HepG2 (cell line): ENCODE data around the gene IGIP. TPM values are rescaled to one million over a fixed set of nuclear protein-coding genes. Genes with fewer than 3 reads are reported as not detected.

Source experiments
- ATAC-seq: fragments of 200-7000 bp; cut with Tn5 transposase; 3 replicates; pipeline ENCODE4 v1.9.1; 2020; ENCODE audit warnings: mild to moderate bottlenecking, moderate library complexity
- BruUV-seq: library from RNA; stranded (reverse); fragments of 400-500 nt; replicated peaks from 2 replicates; lab custom pipeline; 2021; lab: Mats Ljungman, UMichigan
- CTCF ChIA-PET: fragments of 300-600 bp; formaldehyde crosslinking; extraction: SDS; loops from one replicate; lab custom pipeline; 2021; ENCODE audit warnings: low total read pairs, inconsistent platforms, low intra/inter-chr PET ratio; lab: Yijun Ruan, JAX
- POLR2A ChIA-PET: fragments of 350-600 bp; sonication (Branson Sonifier 250); formaldehyde crosslinking; loops from one replicate; lab custom pipeline; 2020; ENCODE audit warnings: antibody characterized with exemption, inconsistent platforms; lab: Yijun Ruan, JAX
- DNase-seq: peaks from one replicate; pipeline ENCODE4 v3.0.0-alpha.2; 2015; ENCODE audit warnings: low spot score
- FAIRE-seq: peaks from 3 replicates; lab custom pipeline; 2011; peaks lifted over from hg19 to GRCh38; lab: Jason Lieb, UNC
- H2AFZ ChIP-seq: one replicate; pipeline ENCODE4 v1.6.1; 2011; ENCODE audit warnings: low read length, inconsistent platforms
- H3K27ac ChIP-seq: fragments of 300-600 bp; 3 replicates; pipeline ENCODE4 v1.8.0; 2011; ENCODE audit warnings: mixed run types, mild to moderate bottlenecking, mixed read lengths, low read length, inconsistent platforms; ENCODE audit not compliant: insufficient read depth; ENCODE audit errors: extremely low read length
- H3K27me3 ChIP-seq, 2 experiments: fragments of 200-600 bp in 1 of 2; 2 replicates in 1 of 2; 3 replicates in 1 of 2; pipeline versions ENCODE4 v1.6.0 to v1.8.0; 2011; ENCODE audit warnings: low read length in 2 of 2, mild to moderate bottlenecking in 2 of 2, moderate library complexity in 2 of 2, inconsistent platforms in 1 of 2; ENCODE audit not compliant: insufficient read depth in 2 of 2, control insufficient read depth in 1 of 2
- H3K36me3 ChIP-seq, 2 experiments: fragments of 200-600 bp in 1 of 2; replicated peaks in 1 of 2; 2 replicates in 1 of 2; 3 replicates in 1 of 2; pipeline versions ENCODE4 v1.5.1 to v1.8.0; 2011; ENCODE audit warnings: low read length in 2 of 2, inconsistent platforms in 1 of 2; ENCODE audit not compliant: insufficient read depth in 2 of 2, control insufficient read depth in 1 of 2
- H3K4me1 ChIP-seq: 2 replicates; pipeline ENCODE4 v1.5.1; 2012; ENCODE audit warnings: low read length, inconsistent platforms; ENCODE audit not compliant: insufficient read depth
- H3K4me2 ChIP-seq: 2 replicates; pipeline ENCODE4 v1.6.0; 2011; ENCODE audit warnings: low read depth, low read length, inconsistent platforms
- H3K4me3 ChIP-seq, 3 experiments: fragments of 200-600 bp in 1 of 3; sonication (generic), shearing (Covaris generic) in 1 of 3; replicated peaks in 1 of 3; 2 replicates each; pipeline ENCODE4 v1.5.1; 2011 to 2016; ENCODE audit warnings: low read length in 3 of 3, inconsistent platforms in 2 of 3, low read depth in 2 of 3, mild to moderate bottlenecking in 2 of 3, control low read depth in 1 of 3, mixed read lengths in 1 of 3; ENCODE audit not compliant: insufficient read depth in 1 of 3
- H3K79me2 ChIP-seq: one replicate; pipeline ENCODE4 v1.6.1; 2011; ENCODE audit warnings: low read length, inconsistent platforms; ENCODE audit not compliant: insufficient read depth
- H3K9ac ChIP-seq: 2 replicates; pipeline ENCODE4 v1.6.0; 2011; ENCODE audit warnings: mild to moderate bottlenecking, low read depth, low read length, inconsistent platforms; ENCODE audit not compliant: insufficient read depth
- H3K9me3 ChIP-seq: 2 replicates; pipeline ENCODE4 v1.5.1; 2012; ENCODE audit warnings: mild to moderate bottlenecking, low read length
- H4K20me1 ChIP-seq: 2 replicates; pipeline ENCODE4 v1.6.0; 2011; ENCODE audit warnings: inconsistent platforms, mild to moderate bottlenecking, low read length, moderate library complexity; ENCODE audit not compliant: insufficient read depth
- ESRRA ChIP-seq: sonication (generic); formaldehyde crosslinking; IDR thresholded peaks from 2 replicates; pipeline ENCODE4 v1.5.1; 2020; ENCODE audit warnings: mild to moderate bottlenecking, low read depth, missing genetic modification reagents
- GATAD1 ChIP-seq: IDR thresholded peaks from 2 replicates; pipeline ENCODE4 v1.6.1; 2016; ENCODE audit warnings: missing genetic modification reagents, missing compliant biosample characterization
- HIVEP1 ChIP-seq: sonication (generic); formaldehyde crosslinking; IDR thresholded peaks from 2 replicates; pipeline ENCODE4 v1.4.0; 2020; ENCODE audit warnings: mild to moderate bottlenecking, missing genetic modification reagents
- HNF4G ChIP-seq, 2 experiments: sonication (generic) in 1 of 2; formaldehyde crosslinking in 1 of 2; IDR thresholded peaks; 2 replicates each; pipeline versions ENCODE4 v1.4.0 to v1.6.1; 2011 to 2020; ENCODE audit warnings: borderline replicate concordance in 2 of 2, low read depth in 2 of 2, mild to moderate bottlenecking in 2 of 2, low read length in 1 of 2, missing genetic modification reagents in 1 of 2, moderate library complexity in 1 of 2
- JDP2 ChIP-seq: sonication (generic); formaldehyde crosslinking; IDR thresholded peaks from 2 replicates; pipeline ENCODE4 v1.8.1; 2022; ENCODE audit warnings: missing genetic modification reagents, borderline replicate concordance
- MED13 ChIP-seq: sonication (generic); formaldehyde crosslinking; IDR thresholded peaks from 2 replicates; pipeline ENCODE4 v1.5.0; 2020; ENCODE audit warnings: missing genetic modification reagents
- NRL ChIP-seq: sonication (generic); formaldehyde crosslinking; IDR thresholded peaks from 2 replicates; pipeline ENCODE4 v1.5.0; 2020; ENCODE audit warnings: missing genetic modification reagents, mild to moderate bottlenecking, moderate library complexity, borderline replicate concordance
- SMAD1 ChIP-seq: sonication (generic); formaldehyde crosslinking; IDR thresholded peaks from 2 replicates; pipeline ENCODE4 v1.4.0; 2020; ENCODE audit warnings: missing genetic modification reagents, low read depth, mild to moderate bottlenecking, borderline replicate concordance
- ZFP90 ChIP-seq: sonication (generic); formaldehyde crosslinking; IDR thresholded peaks from 2 replicates; pipeline ENCODE4 v1.8.0; 2022; ENCODE audit warnings: missing genetic modification reagents, mild to moderate bottlenecking, inconsistent platforms, borderline replicate concordance
- ZNF275 ChIP-seq: sonication (generic); formaldehyde crosslinking; IDR thresholded peaks from 2 replicates; pipeline ENCODE4 v1.8.0; 2022; ENCODE audit warnings: missing genetic modification reagents, mild to moderate bottlenecking, inconsistent platforms, borderline replicate concordance
- ZNF350 ChIP-seq: sonication (generic); formaldehyde crosslinking; IDR thresholded peaks from 2 replicates; pipeline ENCODE4 v1.4.0; 2020; ENCODE audit warnings: mild to moderate bottlenecking, low read depth, missing genetic modification reagents, borderline replicate concordance
- ZNF547 ChIP-seq: sonication (generic); formaldehyde crosslinking; IDR thresholded peaks from 2 replicates; pipeline ENCODE4 v1.5.1; 2020; ENCODE audit warnings: mild to moderate bottlenecking, missing genetic modification reagents
- ZNF557 ChIP-seq: sonication (generic); formaldehyde crosslinking; IDR thresholded peaks from 2 replicates; pipeline ENCODE4 v1.4.0; 2020; ENCODE audit warnings: missing genetic modification reagents
- ZNF737 ChIP-seq: sonication (generic); formaldehyde crosslinking; IDR thresholded peaks from 2 replicates; pipeline ENCODE4 v1.5.0; 2020; ENCODE audit warnings: missing genetic modification reagents, mild to moderate bottlenecking, borderline replicate concordance
- ZNF761 ChIP-seq: sonication (generic); formaldehyde crosslinking; conservative IDR thresholded peaks from 2 replicates; pipeline ENCODE4 v1.4.0; 2020; ENCODE audit warnings: mild to moderate bottlenecking, missing genetic modification reagents
- WGBS: methylation state at CpG from one replicate; pipeline ENCODE4 v1.1.6; 2017; ENCODE audit warnings: low lambda C conversion rate; 5-methylcytosine and 5-hydroxymethylcytosine counted together
- in situ Hi-C: cut with HindIII; loops from 2 replicates; pipeline ENCODE4 v1.10.0; 2017; ENCODE audit warnings: low pct_unique_long_range_greater_than_20kb; ENCODE audit not compliant: extremely low pct_ligation_motif_present
- intact Hi-C: fragments of 100-400 bp; cut with micrococcal nuclease; formaldehyde crosslinking; loops from one replicate; pipeline ENCODE4 v1.10.0; 2022; ENCODE audit not compliant: unreplicated experiment
- polyA plus RNA-seq, 8 experiments: library from polyadenylated mRNA; depleted of rRNA in 3 of 8; stranded (reverse) in 7 of 8; unstranded in 1 of 8; fragments of >200 nt; fragmentation: Illumina TruSeq in 4 of 8; extraction: Trizol in 4 of 8; gene quantifications; 2 replicates each; pipeline versions ENCODE4 v1.2.1 to v1.2.3, GENCODE V29; 2011 to 2016; ENCODE audit warnings: low read depth in 4 of 8, missing spikeins in 1 of 8, mixed read lengths in 1 of 8; ENCODE audit not compliant: insufficient read depth in 1 of 8
- total RNA-seq, 5 experiments: library from RNA; depleted of rRNA; stranded (reverse); fragments of >200 nt; fragmentation: Illumina TruSeq; extraction: Trizol; gene quantifications; 2 replicates each; pipeline ENCODE4 v1.2.3, GENCODE V29; 2016; ENCODE audit warnings: low read depth in 1 of 5
- TF ChIP-seq, protein P1 (sequence below): sonication (generic); formaldehyde crosslinking; IDR thresholded peaks from 2 replicates; pipeline ENCODE4 v1.4.0; 2020; ENCODE audit warnings: mild to moderate bottlenecking, missing genetic modification reagents
- TF ChIP-seq, protein P2 (sequence below): sonication (generic); formaldehyde crosslinking; IDR thresholded peaks from 2 replicates; pipeline ENCODE4 v1.8.0; 2022; ENCODE audit warnings: low read depth, missing genetic modification reagents
- TF ChIP-seq, protein P3 (sequence below): sonication (generic); formaldehyde crosslinking; IDR thresholded peaks from 2 replicates; pipeline ENCODE4 v1.4.0; 2020; ENCODE audit warnings: missing genetic modification reagents, low read depth, mild to moderate bottlenecking, borderline replicate concordance

IGIP gene
- total and polyA plus RNA-seq, 2 of the 13 experiments (the other 11 are each of a cell fraction or from before 2014, with no cell fraction given) = 1.7 to 2.1 TPM

DNA sequence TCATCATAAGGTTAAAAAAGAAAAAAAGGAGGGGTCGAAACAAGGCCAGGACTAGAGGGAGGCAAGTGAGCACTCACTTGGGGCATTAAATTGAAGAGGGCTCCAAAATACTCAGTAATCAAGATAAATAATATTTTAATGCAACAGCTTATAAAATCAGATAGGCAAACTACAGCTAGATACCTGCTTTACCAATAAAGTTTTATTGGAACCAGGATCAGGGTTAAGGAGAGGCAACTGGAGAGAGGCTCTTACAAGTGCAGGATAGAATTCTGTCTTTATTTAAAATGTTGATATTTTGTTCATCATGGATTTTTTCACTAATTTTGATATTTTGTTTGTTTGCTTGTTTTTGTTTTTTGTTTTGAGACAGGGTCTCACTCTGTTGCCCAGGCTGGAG lies 42.1 kb upstream of the IGIP start (continued):
- TF ChIP-seq SMAD1 (CRISPR knock-in tag) (no peak), ZNF761 (CRISPR knock-in tag) (no peak), ZNF737 (CRISPR knock-in tag) (no peak), ZNF547 (no peak), MED13 (CRISPR knock-in tag) (no peak)

DNA sequence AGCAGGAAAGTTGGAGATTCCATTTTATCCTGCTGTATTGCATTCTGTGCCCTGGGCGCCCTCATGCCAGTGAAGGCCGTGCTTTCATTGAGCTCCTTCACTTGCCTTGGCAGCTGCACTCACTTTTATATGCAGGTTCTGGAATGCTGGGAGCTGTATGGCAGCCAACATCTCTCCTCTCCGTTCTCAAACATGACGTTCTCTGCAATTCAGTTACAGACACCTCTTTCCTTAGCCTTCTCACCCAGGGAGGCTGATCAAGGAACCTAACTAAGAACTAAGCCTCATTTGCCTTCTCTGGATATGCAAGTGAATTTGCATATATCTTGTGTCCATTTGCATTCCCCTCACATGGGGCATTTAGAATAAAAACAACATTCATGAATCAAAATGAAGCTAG lies 41.2 kb upstream of the IGIP start:
- peaks cover 0 to 4% of the 10 kb centered on the region in 2 experiments; a peak in 1 of 5 replicates for H3K27me3 ChIP-seq
- H3K79me2 ChIP-seq = no peaks in the 10 kb centered on the region
- H3K36me3 ChIP-seq = no peaks in the 10 kb centered on the region
- no peaks in the 10 kb centered on the region for H3K4me1 ChIP-seq
- H3K4me2 ChIP-seq = no peak overlapping the region
- FAIRE-seq = no peak
- H3K9ac ChIP-seq = no peak overlapping the region
- no peak for DNase-seq
- no peak overlapping the region for H3K4me3 ChIP-seq
- WGBS = 35% methylated on average over 4 of the region's 4 CpGs
- no TSS peak for BruUV-seq
- H4K20me1 ChIP-seq = no peaks in the 10 kb centered on the region
- H2AFZ ChIP-seq = no peak overlapping the region
- in situ Hi-C loops (no loop called here), intact Hi-C loops (no loop called here)
- H3K27ac ChIP-seq = no peak overlapping the region
- ATAC-seq = no peak
- peaks cover under 1% of the 10 kb centered on the region; the same call in 1 of the 2 replicates for H3K9me3 ChIP-seq
- POLR2A ChIA-PET = no interaction called here
- CTCF ChIA-PET = no interaction called here
- TF ChIP-seq ZNF275 (CRISPR knock-in tag) (no peak), ZNF557 (no peak), ZNF547 (no peak), NRL (CRISPR knock-in tag) (no peak), HIVEP1 (CRISPR knock-in tag) (no peak), ZNF350 (CRISPR knock-in tag) (no peak), HNF4G (IDR thresholded peaks at IDR 0.05; ENCODE audit: borderline replicate concordance, low read depth, low read length) (no peak), HNF4G (CRISPR knock-in tag; IDR thresholded peaks at IDR 0.05; ENCODE audit: borderline replicate concordance, low read depth) (no peak), JDP2 (no peak), ESRRA (CRISPR knock-in tag) (no peak), SMAD1 (CRISPR knock-in tag) (no peak), GATAD1 (CRISPR knock-in tag) (no peak), ZFP90 (CRISPR knock-in tag) (no peak)
- TF ChIP-seq, protein P1, sequence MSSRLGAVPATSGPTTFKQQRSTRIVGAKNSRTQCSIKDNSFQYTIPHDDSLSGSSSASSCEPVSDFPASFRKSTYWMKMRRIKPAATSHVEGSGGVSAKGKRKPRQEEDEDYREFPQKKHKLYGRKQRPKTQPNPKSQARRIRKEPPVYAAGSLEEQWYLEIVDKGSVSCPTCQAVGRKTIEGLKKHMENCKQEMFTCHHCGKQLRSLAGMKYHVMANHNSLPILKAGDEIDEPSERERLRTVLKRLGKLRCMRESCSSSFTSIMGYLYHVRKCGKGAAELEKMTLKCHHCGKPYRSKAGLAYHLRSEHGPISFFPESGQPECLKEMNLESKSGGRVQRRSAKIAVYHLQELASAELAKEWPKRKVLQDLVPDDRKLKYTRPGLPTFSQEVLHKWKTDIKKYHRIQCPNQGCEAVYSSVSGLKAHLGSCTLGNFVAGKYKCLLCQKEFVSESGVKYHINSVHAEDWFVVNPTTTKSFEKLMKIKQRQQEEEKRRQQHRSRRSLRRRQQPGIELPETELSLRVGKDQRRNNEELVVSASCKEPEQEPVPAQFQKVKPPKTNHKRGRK = no peak
- TF ChIP-seq, protein P2, sequence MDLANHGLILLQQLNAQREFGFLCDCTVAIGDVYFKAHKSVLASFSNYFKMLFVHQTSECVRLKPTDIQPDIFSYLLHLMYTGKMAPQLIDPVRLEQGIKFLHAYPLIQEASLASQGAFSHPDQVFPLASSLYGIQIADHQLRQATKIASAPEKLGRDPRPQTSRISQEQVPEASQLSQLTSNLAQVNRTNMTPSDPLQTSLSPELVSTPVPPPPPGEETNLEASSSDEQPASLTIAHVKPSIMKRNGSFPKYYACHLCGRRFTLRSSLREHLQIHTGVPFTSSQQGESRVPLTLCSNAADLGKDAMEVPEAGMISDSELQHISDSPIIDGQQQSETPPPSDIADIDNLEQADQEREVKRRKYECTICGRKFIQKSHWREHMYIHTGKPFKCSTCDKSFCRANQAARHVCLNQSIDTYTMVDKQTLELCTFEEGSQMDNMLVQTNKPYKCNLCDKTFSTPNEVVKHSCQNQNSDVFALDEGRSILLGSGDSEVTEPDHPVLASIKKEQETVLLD (CRISPR knock-in tag) = no peak
- TF ChIP-seq, protein P3, sequence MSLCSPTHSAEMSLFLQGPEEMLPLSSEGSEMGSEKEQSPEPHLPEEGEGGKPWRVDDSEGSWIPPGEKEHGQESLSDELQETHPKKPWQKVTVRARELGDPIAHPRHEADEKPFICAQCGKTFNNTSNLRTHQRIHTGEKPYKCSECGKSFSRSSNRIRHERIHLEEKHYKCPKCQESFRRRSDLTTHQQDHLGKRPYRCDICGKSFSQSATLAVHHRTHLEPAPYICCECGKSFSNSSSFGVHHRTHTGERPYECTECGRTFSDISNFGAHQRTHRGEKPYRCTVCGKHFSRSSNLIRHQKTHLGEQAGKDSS (CRISPR knock-in tag) = no peak
